ENCODE results near the gene DNAJC21.
"Not testable (repeated sequence)": the region's sequence is repeated elsewhere in the genome, so short reads cannot be mapped to it uniquely, and the experiment has no call there.

The DNAJC21 gene

DNA sequence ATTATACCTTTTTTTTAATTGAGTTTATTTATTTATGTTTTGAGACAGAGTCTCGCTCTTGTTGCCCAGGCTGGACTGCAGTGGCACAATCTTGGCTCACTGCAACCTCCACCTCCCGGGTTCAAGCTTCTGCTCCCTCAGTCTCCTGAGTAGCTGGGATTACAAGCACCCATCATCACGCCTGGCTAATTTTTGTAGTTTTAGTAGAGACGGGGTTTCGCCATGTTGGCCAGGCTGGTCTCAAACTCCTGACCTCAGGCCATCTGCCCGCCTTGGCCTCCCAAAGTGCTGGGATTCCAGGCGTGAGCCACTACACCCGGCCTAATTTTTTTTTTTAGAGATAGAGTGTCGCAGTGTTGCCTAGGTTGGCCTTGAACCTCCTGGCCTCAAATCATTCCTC is 6.1 kb upstream of the DNAJC21 start:
- DNase-seq (ENCODE audit: low read depth in 2 of 2) = not testable (repeated sequence)

DNA sequence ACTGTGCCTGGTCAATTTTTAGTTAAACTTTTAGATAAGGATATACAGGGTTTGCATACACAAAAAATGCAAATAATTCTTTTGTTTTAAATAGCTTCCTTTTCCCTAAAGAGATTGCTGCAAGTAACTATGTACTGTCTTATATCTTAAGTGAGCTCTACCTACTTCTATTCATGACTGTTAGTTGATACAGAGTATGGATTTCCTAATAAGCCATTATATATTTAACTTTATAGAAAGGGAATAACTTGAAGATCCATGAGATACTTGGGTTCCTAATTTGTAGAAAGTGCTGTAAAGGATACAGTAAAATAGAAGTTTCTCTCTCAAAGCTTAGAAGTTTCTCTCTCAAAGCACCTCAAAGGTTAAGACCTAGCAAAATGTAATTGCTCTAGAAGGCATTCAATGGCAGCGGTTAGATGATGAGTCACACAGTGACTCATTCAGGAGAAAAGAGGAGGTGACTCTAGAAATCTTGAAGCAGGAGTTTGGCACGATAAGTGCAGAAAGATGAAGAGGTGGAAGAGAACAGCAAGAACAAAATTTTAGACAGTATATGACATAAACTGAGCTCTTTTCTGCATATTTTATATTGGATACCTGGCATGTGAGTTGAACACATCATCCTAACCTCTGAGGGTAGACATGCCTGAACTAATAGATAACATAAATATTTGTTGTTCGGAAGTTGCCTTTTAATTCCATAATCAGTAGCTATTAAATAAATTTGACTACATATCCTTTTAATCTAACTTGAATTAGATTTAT is 5.5 kb upstream of the DNAJC21 start:
- DNase-seq (ENCODE audit: low read depth in 2 of 2) = no peak

DNA sequence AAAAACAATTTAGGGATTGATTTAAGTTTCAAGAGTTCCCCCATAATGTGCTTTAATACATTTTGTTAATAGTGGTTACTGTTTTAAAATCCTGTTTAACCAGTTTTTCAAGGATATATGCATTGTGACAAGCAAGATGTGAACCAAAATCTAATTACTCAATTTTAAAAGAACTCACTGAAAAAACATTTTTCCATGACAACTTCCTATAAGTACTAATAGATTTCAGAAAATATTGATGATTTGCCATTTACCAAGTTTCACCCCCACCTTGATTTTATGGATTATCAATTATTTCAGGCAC is 4.9 kb upstream of the DNAJC21 start:
- DNase-seq (ENCODE audit: low read depth in 2 of 2) = no peak

DNA sequence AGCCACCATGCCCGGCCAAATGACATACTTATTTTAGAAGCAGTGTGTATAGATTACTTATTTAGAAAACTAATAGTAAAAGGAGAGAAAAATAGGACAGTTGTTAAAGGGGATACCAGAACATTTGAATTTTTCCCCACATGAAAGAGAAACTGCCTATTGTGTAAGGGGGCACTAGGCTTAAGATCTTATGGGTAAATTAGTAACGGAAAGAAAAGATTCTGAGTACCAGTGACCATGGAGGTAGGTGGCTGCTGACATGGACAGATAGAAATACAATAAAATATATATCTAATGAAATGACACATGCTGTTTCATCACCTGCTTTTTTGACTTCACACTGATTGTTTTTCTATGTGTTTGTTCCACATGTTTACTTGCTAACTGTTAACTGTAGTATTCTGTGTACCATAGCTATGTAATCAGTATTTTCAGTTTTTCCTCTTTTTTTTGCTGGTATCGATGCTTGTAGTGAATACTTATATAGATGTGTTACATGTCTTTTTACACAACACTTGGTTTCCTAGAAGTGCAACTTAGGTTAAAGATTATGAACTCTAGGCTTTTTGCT is 3.0 kb upstream of the DNAJC21 start:
- no peak for DNase-seq (ENCODE audit: low read depth in 2 of 2)

DNA sequence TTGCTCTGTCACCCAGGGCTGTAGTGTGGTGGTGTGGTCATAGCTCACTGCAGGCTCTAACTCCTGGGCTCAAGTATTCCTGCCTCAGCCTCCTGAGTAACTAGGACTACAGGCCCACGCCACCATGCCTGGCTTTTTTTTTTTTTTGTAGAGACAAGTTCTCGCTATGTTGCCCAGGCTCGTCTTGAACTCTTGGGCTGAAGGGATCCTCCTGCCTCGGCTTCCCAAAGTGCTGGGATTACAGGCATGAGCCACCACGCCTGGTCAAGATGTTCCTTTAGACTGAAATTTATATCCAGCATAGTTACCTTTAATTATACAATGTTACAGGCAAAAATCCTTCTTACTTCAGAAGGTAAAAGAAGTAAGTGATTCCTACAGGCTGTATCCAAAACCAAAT is 1.6 kb upstream of the DNAJC21 start:
- DNase-seq (ENCODE audit: low read depth in 2 of 2) = no peak

DNA sequence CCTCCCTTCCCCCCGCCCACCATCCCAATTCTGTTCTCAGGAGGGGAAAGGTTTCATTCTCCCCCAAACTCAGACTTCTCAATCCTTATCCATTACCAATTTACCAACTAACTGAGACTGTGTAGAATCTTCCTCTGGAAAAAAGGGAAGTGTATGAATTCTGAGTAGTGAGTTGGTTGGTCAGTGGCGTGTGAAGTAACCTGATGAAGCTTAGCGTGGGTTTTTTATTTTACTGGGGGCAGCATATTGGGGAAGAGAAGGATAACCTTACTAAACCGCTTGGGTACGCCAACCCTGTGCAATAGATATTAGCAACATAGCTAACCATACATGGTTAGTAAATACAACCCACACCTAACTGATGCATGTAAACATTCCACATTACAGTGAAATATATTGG is 1.1 kb upstream of the DNAJC21 start:
- no peak for DNase-seq (ENCODE audit: low read depth in 2 of 2)

DNA sequence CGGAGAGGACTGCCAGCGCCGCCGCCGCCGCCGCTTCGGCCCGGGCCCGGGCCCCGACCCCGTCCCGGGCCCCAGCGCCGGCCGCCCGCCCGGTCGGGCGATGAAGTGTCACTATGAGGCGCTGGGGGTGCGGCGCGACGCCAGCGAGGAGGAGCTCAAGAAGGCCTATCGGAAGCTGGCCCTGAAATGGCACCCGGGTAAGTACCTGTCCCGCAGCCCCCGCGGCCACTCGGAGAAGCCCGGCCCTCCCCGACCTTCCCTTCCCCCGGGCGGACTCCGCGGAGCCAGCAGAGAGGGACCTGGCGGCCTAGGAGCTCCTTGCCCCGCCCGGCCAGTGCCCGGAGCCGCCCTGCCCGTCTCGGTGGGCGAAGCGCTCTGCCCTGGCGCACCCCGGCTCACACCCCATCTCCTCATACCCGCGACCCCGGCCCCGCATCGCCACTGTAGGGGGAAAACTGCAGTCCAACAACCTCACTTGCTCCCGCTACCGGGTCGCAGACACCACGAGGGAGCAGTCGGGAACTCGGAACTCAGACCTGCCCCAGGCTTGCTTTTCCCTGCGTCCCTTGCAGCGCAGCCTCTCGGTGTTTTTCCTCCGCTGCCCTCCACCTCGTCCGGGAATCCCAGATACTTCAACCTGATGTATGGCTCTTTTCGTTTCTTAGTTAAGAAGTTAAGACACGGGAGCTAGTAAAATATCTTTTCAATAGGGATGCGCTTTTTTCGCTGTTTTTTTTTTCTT is 532 bp downstream of the DNAJC21 start:
- peak; percentile 53 to 64 for DNase-seq (ENCODE audit: low read depth in 2 of 2)

DNA sequence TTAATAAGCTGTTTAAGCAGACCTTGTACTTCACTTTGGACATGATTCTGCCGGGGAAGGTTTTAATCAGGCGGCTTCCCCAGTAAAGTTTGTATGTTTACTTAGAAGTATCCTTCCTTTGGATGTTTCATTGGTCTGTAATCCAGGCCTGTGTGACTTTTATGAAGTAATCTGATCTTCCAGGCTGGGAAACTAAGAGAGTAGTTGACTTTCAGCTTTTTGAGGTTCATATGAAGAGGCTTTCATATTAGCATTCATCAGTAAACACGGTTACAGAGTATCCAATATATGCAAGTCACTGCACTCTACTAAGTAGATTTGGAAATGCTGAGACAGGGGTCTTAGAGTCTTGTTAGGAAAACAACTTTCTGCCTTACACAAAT is 1.1 kb downstream of the DNAJC21 start:
- DNase-seq (ENCODE audit: low read depth in 2 of 2) = no peak

DNA sequence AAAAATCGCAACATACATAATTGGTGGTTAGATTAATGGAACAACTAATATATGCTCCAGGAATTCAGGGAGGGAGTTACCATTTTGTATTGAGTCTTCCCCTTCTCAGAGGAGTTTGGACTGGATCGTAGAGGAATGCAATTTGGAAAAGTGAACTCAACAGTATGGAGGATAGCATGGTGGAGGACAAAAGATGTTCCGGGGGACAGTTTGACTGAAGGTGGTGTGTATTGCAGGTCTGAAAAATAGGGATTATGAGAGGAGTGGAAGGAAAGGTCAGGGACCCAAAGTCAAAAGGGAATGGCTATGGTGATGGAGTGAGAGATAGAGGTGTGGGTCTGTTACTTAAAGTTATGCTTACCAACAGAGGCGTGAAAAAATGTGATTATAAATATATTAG is 1.5 kb downstream of the DNAJC21 start:
- DNase-seq (ENCODE audit: low read depth in 2 of 2) = no peak

DNA sequence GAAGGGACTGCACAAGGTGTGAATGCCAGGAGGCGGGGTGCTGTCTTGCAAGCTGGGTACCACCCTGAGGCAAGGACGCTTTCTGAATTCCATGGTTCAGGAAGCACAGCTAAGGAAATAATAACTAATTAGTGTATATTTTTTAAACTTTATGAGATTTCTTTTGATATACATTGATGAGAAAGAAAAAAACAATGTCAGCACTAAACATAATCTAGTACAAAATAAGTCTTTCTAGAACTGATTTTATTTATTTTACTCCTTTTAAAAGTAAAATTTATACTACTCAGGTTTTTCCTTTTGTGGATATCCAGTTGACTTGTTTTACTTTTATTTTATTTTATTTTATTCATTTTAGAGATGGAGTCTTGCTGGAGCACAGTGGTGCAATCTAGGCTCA is 3.6 kb downstream of the DNAJC21 start:
- DNase-seq (ENCODE audit: low read depth in 2 of 2) = no peak

DNA sequence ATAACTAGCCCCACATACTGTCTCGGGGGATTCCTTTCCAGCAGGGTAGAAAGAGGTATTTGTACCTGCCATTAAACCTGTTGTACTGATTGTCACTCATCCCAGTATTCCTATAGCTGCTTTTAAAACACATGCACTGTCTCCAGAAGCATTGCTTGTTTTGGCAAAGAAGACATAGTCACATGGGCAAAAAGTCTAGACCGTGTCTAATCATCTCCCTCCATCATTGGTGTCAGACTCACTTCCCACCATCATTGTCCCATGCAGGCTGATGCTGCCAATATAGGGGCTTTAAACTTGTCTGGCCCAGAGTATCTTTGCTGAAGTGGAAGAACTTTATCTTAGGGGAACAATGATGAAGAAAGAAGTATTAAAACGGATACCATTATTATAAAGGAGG is 12.6 kb downstream of the DNAJC21 start:
- no peak for DNase-seq (ENCODE audit: low read depth in 2 of 2)

DNA sequence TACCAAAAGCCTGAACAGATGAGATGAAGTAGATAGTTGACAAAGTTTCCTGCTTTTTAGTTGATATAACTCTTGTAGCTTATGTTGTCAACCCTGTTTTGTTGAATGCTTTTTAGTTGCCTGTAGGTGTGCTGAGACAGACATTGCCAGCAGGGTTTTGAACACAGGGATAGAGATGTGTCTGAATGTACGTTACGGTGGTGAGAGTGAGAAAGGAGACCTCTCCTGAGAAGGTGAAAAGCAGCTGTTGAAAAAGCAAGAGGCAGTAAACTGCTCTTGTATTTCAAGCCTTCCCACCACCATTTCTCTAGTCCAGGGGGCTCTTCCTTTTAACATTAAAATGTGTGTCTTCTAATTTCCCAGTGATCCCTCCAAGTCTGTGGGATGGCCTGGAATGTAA is 14.7 kb downstream of the DNAJC21 start:
- DNase-seq (ENCODE audit: low read depth in 2 of 2) = no peak

DNA sequence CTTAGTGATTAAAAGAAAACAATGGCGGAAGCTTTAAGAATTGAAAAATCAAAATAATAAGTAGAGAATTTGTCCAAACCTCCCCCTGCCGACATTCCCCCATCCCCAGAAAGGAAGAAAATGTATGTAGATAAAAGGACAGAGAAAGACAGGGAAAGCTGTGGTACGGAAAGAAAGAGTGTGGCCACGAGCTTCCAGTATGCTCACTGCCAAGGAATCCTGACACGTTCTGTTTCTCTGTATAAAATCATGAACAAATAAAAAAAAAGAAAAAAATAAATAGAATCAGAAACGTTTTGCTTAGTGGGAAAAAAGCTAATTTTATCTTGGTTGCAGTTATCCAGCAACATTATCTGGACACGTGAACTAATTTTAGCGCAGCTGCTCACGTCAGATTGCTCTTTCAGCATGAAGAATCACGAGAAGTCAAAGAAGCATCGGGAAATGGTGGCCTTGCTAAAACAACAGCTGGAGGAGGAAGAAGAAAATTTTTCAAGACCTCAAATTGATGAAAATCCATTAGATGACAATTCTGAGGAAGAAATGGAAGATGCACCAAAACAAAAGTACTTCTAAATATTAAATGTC is 15.2 kb downstream of the DNAJC21 start:
- DNase-seq (ENCODE audit: low read depth in 2 of 2) = no peak

DNA sequence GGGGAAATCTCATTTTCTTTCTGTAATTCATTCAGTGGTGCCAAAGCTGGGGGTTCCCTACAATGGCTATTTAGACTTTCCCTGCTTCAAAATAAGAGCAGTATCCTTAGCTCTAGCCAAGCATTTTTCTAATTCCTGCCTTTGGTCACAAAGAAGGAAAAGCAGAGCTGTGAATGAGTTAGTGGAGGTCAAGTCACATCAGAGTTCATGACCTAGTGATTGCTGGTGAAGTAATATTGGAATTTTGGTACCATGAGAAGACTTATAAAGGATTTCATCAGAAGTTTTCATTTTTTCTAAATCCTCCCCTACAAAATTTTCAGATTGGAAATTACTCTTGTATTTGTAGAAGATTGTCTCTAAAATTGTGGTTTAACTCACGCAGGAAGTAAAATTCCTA is 28.0 kb downstream of the DNAJC21 start:
- no peak for DNase-seq (ENCODE audit: low read depth in 2 of 2)

DNA sequence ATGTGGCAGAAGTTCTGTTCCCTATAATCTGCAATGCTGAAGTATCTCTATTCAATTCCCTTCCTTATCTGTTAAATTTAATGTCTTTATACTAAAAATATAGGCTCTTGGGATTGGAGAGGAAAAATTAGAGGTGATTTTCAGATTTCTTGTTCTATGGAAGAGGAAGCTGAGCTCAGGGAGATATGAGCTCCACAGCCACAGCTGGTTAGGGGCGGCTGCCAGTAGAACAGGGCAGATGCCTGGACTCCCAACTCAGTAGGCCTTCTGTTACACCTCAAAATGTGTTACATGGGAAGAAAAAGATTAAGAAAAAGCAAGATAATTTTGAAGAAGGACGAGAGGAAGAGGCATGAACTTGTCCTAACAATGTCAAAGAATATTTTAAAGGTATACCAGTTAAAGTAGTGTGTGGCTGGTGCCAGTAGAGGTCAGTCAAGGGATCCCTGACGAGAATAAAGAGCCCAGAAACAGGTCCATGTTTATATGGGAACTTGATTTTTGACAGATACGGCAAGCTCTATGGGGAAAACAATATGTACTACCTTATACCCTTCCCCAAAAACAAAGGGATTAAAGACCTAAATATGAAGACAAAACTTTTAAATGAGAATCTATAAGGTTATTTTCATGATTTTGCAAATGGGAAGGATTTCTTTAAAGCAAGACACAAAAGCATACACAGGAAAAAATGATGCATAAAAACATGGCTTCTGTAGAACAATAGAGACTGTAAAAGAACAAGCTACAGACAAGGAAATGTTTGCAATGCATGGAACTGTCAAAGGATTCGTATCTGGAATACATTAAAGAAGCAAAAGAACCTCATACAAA is 28.7 kb downstream of the DNAJC21 start:
- no peak for DNase-seq (ENCODE audit: low read depth in 2 of 2)

DNA sequence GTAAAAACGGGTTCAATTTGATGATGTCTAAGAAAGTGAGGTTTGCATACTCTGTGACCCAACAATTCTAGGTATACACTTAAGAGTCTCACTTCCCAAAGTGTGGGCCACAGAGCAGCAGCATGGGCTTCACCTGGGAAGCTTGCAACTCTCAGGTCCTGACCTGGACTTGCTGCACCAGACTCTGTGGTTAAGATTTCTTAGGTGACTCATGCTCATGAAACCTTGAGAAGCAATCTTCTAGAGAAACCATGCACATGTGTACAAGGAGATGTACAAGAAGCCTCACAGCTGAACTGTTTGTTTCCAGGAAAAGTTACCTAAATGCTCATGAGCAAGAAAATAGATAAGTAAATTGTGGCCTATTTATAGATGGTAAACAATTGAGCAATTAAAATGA is 30.0 kb downstream of the DNAJC21 start:
- no peak for DNase-seq (ENCODE audit: low read depth in 2 of 2)

DNA sequence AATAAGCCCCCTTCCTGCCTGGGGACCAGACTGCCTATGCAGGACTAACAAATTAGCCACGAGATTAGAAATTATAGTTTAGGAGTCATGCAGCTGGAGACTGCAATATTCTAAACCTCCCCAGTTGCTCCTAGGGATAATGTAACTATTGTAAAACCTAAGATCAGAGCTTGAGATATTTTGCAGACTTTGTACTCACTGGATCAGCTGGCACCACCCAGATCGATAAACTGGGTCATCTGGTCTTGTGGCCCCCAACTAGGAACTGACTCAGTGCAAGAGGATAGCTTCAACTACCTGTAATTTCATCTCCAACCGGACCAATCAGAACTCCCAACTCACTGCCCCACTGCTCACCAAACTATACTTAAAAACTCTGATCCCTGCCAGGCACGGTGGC is 38.2 kb downstream of the DNAJC21 start:
- DNase-seq (ENCODE audit: low read depth in 2 of 2) = no peak

DNA sequence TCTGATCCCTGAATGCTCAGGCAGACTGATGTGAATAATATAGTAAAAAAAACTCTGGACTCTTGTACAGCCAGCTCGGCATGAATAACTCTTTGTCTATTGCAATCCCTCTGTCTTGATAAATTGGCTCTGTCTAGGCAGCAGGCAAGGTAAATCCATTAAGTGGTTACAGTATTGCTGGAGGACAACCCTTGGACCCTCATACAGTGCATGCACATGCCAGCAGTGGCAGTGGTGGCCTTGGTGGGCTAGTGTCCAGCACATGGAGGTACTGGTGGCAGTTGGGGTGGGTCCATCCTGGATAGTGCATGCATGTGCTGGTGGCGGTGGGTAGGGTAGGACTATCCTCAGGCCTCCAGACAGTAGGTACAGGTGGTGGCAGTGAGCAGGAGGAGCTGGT is 38.9 kb downstream of the DNAJC21 start:
- DNase-seq (ENCODE audit: low read depth in 2 of 2) = no peak

DNA sequence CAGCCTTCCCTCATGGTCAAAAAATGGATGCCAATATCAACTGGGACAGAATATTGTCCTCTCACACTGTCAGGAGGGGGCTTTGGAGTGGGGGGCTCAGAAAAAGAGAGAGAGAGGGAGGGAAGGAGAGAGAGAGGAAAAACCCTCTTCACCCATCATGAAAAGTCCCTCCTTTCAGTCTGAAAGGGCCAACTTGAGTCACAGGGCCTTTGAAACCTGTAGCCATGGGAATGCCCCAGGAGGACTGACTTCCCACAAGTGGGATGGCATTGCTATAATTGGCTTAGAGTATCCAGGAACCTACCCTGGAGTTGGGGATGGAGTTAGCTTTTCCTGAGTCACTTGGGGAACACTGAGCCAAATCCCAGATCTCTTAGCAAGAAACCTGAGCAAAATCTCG is 41.2 kb downstream of the DNAJC21 start:
- DNase-seq (ENCODE audit: low read depth in 2 of 2) = no peak

DNA sequence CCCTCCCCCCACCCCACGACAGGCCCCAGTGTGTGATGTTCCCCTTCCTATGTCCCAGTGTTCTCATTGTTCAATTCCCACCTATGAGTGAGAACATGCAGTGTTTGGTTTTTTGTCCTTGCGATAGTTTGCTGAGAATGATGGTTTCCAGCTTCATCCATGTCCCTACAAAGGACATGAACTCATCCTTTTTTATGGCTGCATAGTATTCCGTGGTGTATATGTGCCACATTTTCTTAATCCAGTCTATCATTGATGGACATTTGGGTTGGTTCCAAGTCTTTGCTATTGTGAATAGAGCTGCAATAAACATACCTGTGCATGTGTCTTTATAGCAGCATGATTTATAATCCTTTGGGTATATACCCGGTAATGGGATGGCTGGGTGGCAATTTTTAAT is 42.3 kb downstream of the DNAJC21 start:
- not testable (repeated sequence) for DNase-seq (ENCODE audit: low read depth in 2 of 2)

DNA sequence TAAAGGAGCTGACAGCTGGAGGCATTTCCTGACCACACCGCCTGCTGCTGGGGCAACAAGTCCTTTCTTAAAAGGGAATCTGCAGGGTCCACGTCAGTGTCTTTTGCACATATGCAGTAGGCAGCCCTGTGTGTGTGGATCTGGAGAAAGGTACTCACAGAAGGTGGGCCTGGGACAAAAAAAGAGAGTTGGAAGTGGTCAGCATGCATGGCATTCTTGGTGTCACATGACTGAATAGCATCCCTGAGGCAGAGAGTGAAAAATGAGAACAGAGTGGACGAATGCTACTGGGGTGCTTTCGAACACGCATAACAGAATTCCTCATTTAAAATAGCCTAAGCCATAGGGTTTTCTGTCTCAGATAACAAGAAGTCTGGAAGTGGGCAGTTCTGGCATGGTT is 47.0 kb downstream of the DNAJC21 start:
- DNase-seq (ENCODE audit: low read depth in 2 of 2) = no peak

DNA sequence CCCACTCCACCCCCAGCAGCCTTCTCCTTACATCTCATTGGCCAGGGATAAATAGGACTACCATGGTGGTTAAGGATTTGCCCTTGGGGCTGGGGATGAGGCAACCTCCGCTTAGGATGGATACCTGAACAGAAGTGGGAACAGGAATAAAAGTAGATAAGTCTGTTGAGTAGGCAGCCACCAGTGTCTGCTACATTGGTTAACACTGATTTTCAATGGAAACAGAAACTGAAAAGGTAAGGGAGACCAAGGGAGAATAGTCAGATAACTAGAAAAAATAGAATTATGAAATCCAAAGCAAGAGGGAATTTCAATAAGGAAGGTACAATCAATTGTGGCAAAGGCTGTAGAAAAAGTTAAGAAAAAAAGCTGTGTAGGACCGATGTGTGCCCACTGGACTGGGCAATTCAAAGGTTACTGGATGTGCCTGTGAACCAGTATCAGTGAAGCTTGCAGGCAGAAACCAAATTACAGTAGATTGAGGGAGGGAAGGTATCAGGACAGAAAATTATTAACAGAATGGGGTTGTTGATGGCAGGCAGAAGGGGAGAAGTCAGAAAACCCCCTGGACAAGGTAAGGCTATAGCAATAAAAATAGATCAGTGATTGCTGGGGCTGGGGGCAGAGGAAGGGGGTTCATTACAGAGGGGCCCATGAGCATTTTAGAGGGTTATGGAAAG is 48.7 kb downstream of the DNAJC21 start:
- DNase-seq (ENCODE audit: low read depth in 2 of 2) = no peak
